GM12873 (cell line): Measurements from ENCODE around the gene MBNL3.

Experiments
- CTCF ChIP-seq: IDR thresholded peaks from 2 replicates; pipeline ENCODE4 v1.5.1; 2012; ENCODE audit warnings: low read depth, mild to moderate bottlenecking, moderate library complexity, low read length, control low read depth; ENCODE audit not compliant: insufficient read depth; ENCODE audit errors: missing control alignments

Gene MBNL3

GRCh38 chrX:132415012-132415411, 73.8 kb downstream of the MBNL3 start:
- no peak for TF ChIP-seq CTCF

GRCh38 chrX:132414404-132414803, 74.4 kb downstream of the MBNL3 start:
- TF ChIP-seq CTCF = no peak

DNA sequence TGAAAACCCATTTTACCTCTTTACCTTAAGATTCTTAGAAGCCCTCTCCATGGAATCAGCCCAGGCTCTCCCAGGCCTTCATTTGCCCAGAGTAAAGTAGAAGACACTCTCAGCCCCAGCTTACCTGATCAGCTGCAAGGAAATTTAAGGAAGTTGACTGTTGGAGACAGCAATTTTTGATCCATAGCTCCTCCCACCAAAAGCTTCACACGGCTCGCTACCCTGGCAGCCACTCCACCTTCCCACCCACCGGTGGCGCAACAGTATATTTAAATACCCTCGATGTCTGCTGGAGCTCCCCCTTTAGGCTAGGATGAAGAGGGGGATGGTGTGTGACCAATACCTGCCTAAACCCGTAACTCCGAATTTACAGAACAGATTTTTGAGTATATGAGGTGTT, 75.4 kb downstream of the MBNL3 start:
- TF ChIP-seq CTCF = no peak

GRCh38 chrX:132412208-132412607, 76.6 kb downstream of the MBNL3 start:
- TF ChIP-seq CTCF = no peak

DNA sequence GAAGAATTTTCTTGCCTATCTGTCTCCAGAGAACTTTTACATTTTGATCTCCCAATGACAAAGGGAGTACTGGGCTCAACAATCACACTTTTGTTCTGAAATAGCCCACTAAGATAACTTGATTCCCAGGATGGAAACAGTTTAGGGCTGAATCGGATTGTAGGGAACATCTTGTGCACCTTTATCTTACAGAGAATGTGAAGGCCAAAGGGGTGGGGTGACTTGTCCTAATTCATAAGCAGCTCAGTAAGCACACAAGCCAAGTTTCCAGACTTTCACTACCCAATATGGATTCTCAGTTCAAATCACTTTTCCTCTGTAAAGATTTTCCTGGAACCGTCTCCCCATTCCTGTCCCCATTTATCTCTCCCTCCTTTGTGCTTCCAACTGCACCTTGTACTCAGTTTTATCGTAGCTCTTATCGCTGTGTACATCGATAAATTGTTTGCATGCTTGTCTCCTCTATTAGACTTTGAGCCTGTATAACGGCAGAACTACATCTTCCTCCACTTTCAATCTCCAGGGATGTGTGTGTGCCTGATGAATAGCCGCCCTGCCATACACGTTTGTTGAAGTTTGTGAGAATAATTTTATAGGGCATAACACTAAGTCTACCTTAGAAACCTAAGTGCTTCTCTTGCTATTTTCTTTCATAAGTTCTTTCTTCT, 77.4 kb downstream of the MBNL3 start:
- TF ChIP-seq CTCF = no peak

GRCh38 chrX:132409780-132410556, 78.9 kb downstream of the MBNL3 start:
- no peak for TF ChIP-seq CTCF

GRCh38 chrX:132407691-132408090, 81.1 kb downstream of the MBNL3 start:
- TF ChIP-seq CTCF = no peak
